ENCODE results near the gene POU2F2. TPM values are rescaled to one million over a fixed set of nuclear protein-coding genes. Genes with fewer than 3 reads are reported as not detected.

Gene POU2F2
- total RNA-seq, 1 donor from 2014 or later = 6.1 TPM

DNA sequence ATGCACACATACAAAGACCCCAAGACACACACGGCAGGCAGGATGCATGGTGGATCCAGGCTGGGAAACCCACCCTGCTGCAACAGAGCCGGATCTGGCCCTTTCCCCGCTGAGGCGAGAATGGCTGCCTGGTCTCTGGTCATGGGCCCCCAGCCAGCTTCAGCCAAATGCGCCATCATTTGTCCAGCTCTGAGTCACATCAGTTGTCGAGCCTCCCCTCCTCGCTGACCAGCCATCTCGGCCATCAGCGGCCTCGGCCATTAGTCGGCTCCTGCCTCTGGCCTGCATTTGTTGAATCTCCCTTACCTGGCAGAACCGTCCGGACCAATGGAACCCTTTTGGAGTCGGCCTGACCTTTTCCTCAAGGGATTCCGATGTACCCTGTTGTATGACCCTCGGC, 38.5 kb upstream of the POU2F2 start:
- Histone ChIP-seq H3K27me3 (peaks cover 19% of the 10 kb centered on the region), H3K9me3 (no peaks in the 10 kb centered on the region), H3K36me3 (no peaks in the 10 kb centered on the region), H3K4me1 (no peaks in the 10 kb centered on the region), H3K4me3 (no peak overlapping the region), H3K27ac (no peak overlapping the region)
- no peak for TF ChIP-seq CTCF (IDR thresholded peaks at IDR 0.05)
- ATAC-seq = no peak
- no peak for DNase-seq
- intact Hi-C loops (cut with DNase I) = no loop called here

DNA sequence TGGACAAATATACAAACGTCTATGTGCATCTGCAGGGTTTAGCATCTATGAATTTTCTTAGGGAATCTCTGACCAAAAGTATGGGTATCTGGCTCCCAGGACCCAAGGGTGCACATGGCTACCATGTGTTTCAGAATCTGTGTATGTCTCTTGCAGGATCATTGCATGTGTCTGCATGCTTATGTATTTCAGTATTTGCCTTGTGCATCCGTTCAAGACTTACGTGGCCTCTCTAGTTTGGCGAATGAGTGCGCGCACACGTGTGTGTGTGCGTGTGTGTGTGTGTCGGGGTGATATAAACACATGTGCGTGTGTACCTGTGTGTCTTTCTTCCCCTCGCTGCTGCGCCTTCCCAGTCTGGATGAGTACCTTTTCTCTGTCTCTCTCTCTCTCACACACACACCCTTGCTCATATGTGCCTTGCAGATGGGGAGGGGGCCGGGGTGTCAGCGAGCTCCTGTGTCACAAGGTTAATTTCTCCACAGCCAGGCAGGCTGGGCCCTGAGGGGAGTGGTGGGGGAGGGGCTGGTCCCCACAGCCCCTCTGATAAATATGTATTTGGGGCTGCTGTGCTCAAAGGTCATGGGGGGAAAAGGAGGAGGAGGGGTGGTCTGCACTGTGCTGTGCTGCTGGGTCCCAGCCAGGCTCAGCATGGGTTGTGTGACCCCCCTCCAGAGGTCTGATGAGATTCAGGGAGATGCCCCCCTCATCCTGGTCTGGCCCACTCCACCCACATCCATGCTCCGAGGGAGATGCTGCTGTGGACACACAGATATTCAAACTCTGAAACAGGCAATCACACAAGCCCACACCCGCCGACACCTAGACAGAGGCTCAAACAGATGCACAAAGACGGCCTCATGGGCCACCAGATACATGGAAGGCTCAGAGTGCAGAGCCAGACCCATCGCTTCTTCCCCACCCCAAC, 37.5 kb upstream of the POU2F2 start:
- ATAC-seq = no peak

GRCh38 chr19:42168206-42168605, 36.0 kb upstream of the POU2F2 start:
- Histone ChIP-seq H3K27ac (no peak overlapping the region), H3K36me3 (no peaks in the 10 kb centered on the region), H3K9me3 (no peaks in the 10 kb centered on the region), H3K4me1 (no peaks in the 10 kb centered on the region), H3K27me3 (no peaks in the 10 kb centered on the region), H3K4me3 (no peak overlapping the region)
- ATAC-seq (no peak), DNase-seq (no peak)
- intact Hi-C loops (cut with DNase I) = no loop called here
- TF ChIP-seq CTCF (IDR thresholded peaks at IDR 0.05) = no peak

More for the DNA sequence above, 37.5 kb upstream of the POU2F2 start:
- intact Hi-C loops (cut with DNase I) = no loop called here
- H3K27me3 ChIP-seq = peaks cover 9% of the 10 kb centered on the region
- no peaks in the 10 kb centered on the region for H3K36me3 ChIP-seq
- no peaks in the 10 kb centered on the region for H3K9me3 ChIP-seq
- no peak for TF ChIP-seq CTCF (IDR thresholded peaks at IDR 0.05)
- H3K4me1 ChIP-seq = no peaks in the 10 kb centered on the region
- H3K27ac ChIP-seq = no peak overlapping the region
- DNase-seq = no peak
- H3K4me3 ChIP-seq = no peak overlapping the region

- no peak for DNase-seq
Observed at GRCh38 chr19:42166316-42166715, 34.1 kb upstream of the POU2F2 start.

GRCh38 chr19:42165146-42165545, 32.9 kb upstream of the POU2F2 start:
- no peaks in the 10 kb centered on the region for H3K36me3 ChIP-seq
- H3K27ac ChIP-seq = no peak overlapping the region
- H3K27me3 ChIP-seq = no peaks in the 10 kb centered on the region
- H3K9me3 ChIP-seq = no peaks in the 10 kb centered on the region
- TF ChIP-seq CTCF (IDR thresholded peaks at IDR 0.05) = no peak
- H3K4me1 ChIP-seq = no peaks in the 10 kb centered on the region
- H3K4me3 ChIP-seq = no peak overlapping the region
- intact Hi-C loops (cut with DNase I) = no loop called here
- ATAC-seq (no peak), DNase-seq (no peak)

More at GRCh38 chr19:42166316-42166715, 34.1 kb upstream of the POU2F2 start:
- Histone ChIP-seq H3K27me3 (no peaks in the 10 kb centered on the region), H3K4me1 (no peaks in the 10 kb centered on the region), H3K4me3 (no peak overlapping the region), H3K9me3 (no peaks in the 10 kb centered on the region), H3K36me3 (no peaks in the 10 kb centered on the region), H3K27ac (no peak overlapping the region)
- TF ChIP-seq CTCF (IDR thresholded peaks at IDR 0.05) = no peak
- intact Hi-C loops (cut with DNase I) = no loop called here
- ATAC-seq = no peak
